OCI-M2 (cell line): ENCODE data around the gene SERPINB1.
A peak's percentile ranks its signal among the peaks of the same experiment; 100 is the strongest.
"Not testable (repeated sequence)": the region's sequence is repeated elsewhere in the genome, so short reads cannot be mapped to it uniquely, and the experiment has no call there.

ENCODE experiments used
- DNase-seq: peaks from one replicate; lab custom pipeline; 2025; ENCODE audit not compliant: unreplicated experiment; lab: John Stamatoyannopoulos, UW

Gene SERPINB1

DNA sequence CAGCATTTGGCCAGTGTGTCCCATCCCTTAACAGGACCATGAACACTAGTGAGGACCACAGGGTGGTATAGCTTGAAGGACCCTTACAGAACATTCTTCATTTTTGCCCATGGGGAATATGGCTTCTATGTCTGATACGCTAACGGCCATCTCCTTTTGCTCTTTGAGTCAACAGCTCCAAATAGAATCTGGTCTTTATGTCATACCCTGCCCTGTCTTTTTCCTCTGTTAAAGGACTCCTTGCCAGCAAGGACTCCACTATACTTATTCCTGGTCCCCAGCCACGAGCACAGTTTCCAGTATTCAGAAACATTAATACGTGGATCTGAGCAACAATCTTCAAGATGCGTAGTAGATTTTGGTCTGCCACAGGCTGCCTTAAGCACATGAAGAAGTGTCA lies 22.5 kb downstream of the SERPINB1 start:
- DNase-seq: no peak

DNA sequence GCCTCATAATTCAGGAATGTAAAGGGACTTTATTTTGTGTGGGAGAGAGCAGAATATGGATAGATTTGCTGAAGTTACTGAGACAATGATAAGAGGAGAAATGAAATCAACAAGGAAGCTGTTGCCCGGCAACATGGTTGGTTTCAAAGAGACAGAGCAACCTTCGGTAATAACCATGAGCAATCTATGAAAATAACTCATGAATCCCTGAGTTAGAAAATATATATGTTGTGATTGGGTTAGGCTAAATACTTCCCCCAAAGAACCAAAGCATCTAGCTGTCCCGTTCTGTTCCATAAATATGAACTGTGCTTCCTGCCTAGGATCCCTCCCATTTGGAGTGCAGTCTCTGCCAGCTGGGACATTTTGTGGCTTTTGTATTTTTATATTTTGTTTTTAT lies 23.1 kb downstream of the SERPINB1 start:
- no peak for DNase-seq

GRCh38 chr6:2817903-2818443 lies 23.7 kb downstream of the SERPINB1 start:
- DNase-seq: no peak

GRCh38 chr6:2816158-2816557 lies 25.5 kb downstream of the SERPINB1 start:
- no peak for DNase-seq

GRCh38 chr6:2812695-2813094 lies 29.0 kb downstream of the SERPINB1 start:
- no peak for DNase-seq

DNA sequence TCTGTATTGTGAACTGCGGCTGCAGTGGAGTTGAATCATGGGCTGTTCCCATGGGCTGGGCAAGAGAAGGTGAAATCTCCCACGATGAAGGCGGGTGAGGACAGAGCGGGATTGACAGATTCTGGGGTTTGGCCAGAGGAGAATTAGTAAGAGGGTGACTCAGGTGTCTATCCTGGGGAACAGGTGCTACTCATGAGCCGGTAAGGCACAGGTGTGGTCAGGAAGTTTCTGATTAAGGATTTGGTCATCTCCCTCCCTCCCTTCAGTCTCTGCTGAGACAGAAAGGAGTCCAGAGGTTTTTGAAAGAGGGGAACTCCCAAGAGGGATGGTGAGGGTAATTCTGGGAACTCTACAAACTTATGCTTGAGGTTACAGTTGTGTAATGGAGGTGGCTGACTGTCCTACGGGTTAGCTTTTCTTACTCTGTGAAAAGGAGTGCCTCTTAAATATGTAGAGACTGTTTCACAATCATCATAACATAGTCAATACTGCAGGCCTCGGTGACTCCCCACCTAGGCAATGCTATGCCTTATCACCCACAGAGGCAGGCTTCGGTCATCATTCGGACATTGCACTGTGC lies 31.5 kb downstream of the SERPINB1 start:
- no peak for DNase-seq

DNA sequence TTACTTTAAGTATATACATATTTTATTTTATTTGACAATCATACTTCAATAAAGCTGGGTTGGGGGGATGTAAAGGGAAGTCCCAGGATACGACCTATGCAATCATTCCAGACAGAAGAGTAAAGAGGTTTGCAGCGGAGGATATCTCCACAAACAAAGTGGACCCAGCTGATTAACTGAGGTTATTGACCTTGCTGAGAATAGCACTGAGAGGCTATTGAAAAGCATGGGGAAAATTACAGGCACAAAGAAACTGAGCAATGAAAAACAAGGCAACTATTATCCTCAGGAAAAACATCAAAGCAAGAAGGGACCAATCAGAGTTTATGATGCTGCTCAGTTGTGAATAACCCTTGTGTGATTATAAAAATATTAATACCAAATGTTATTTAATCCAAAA lies 32.6 kb downstream of the SERPINB1 start:
- DNase-seq: no peak

- DNase-seq: no peak
These were observed 34.1 kb downstream of the SERPINB1 start for GRCh38 chr6:2807342-2808090.

- no peak for DNase-seq
These were observed 35.0 kb downstream of the SERPINB1 start for GRCh38 chr6:2806644-2807043.

DNA sequence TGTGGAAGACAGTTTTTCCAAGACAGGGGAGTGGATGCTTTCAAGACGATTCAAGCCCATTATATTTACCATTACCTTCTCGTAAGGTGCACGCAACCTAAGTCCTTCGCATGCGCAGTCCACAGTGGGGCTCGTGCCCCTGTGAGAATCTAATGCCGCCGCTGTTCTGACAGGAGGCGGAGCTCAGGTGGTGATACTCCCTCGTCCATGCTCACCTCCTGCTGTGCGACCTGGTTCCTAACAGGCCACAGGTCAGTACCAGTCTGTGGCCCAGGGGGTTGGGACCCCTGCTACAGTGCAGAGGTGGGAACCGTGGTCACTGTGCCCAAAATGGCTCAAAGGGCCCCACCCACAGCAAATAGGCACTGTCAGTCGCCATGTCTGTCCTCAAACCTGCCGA lies 36.6 kb downstream of the SERPINB1 start:
- DNase-seq: no peak

DNA sequence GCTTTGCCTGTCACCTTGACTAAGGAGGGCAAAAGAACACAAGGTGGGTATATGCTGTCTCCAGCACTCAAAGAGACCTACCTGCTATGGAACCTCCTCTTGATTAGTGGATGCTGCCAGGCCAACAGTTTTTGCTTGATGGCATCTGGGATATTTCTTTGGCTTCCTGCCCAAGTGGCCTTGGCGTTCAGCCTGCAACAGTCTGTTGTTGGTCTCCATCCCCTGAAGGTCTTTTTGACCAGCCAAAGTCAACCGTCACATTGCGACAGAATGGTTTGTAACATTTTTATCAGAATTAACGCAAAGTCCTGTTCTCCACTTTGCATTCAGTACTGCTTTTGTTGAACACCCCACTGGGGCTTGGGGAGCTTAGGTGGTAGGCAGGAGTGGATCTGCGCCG lies 37.1 kb downstream of the SERPINB1 start:
- no peak for DNase-seq

DNA sequence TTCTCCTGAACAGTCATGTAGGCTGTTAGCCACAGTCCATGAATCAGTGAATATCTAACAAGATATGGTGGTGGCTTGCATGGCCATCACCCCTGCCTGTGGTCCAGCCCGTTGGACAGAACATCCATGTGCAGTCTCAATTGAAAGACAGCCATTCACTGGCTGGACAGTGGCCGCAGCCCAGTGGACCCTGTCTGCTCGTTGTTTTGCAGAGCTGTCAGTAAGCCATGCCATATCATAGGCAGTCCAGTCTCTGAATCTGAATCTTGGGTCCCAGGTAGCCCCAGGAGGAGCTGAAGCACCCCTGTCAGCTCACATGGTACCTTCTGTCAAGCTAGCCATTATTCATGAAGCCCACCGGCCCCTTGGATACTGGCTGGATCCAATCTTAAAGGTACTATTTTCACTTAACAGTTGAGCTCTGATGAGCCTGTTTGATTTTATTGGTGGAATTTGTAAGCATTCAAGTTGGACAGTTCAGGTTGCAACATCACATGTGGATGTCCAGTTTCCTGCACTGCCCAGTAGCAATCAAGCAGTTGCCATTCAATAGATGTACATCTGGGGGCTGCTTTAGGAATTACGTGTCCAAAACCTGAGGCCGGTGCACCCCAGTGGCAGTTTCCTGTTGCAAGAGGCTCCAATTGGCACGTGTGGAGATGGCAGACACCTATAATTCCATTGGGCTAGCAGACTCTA lies 37.8 kb downstream of the SERPINB1 start:
- DNase-seq: no peak

GRCh38 chr6:2802521-2803060 lies 39.1 kb downstream of the SERPINB1 start:
- no peak for DNase-seq

GRCh38 chr6:2801687-2802086 lies 40.0 kb downstream of the SERPINB1 start:
- not testable (repeated sequence) for DNase-seq

DNA sequence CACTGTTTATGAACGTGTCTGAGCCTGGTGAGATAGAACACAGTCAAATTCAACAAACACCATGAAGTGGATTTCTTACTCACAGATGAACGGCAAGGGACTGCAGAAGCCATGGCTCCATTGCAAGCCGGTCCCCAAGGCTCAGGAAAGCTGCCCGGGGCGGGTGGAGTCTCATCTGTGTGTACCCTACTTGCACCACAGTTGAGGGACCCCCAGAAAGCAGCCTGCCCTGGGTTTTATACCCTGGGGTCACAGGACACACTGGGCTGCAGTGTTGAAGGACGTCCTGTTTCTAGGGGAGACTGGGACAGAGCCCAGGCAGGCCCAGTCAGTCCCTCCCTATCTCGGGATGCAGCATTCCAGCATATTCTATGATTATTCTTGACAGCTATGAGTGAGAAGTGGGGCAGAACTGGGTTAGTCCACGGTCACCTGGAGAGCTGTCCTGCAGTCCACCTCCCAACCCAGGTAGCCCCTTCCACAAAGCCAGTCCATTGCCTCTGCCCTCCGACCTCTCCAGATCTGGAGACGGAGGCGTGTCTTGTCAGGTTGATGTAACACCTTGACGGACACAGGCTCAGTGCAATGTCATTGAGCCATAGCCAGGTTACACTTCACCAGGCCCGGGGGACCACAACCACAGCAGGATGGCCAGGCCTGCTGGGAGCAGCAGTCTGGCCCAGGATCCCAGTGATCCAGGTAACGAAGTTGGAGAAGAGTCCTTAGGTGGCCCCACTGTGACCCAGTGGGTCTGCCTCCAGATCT lies 40.9 kb downstream of the SERPINB1 start:
- DNase-seq: no peak

DNA sequence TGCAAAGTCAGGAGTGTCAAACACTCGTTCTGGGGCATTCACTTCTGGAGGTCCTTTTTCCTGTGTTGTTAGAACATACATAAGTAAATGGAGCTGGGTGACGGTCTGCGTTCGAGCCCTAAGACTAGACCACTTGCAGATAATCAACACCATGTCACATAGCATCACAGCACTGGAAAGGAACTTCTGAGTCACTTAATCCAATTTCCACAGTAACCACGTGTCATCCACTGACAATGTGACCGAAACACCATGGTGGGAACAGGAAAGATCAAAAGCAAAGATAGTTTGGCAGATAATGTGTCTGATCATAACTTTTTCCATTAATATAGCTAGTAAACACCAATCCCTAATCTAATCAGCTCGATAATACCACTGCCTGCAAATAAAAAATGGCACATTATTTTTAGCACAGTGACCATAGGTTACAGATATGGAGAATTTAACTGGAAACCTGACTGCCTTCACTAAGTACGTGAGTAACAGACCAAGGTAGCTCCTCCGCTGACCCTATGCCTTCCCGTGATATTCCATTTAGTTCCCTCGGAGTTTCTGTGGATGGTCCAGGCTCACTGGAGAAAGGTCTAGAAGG lies 41.6 kb downstream of the SERPINB1 start:
- DNase-seq: peak; percentile 19

- DNase-seq: no peak
These were observed 43.0 kb downstream of the SERPINB1 start for GRCh38 chr6:2798586-2799134.

DNA sequence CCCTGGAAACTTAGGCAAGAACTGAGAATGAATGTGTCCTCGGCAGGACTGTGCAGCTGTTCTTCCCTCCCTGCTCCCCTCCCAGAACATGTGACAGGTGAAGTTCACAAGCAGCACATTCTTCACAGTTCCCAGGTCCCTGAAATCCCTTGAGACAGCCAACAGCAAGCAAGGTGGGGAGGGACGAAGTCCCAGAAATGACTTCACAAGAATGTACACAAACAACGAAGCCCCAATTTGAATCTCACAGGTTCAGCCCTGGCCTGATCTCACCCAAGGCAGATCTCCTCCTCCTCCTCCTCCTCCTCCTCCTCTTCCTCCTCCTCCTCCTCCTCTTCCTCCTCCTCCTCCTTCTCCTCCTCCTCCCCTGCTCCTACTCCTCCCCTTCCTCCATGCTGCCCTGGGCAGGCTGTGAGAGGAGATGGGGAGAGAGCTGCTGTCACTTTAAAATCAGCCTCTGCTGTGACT lies 44.1 kb downstream of the SERPINB1 start:
- DNase-seq: no peak

GRCh38 chr6:2796861-2797260 lies 44.8 kb downstream of the SERPINB1 start:
- no peak for DNase-seq

DNA sequence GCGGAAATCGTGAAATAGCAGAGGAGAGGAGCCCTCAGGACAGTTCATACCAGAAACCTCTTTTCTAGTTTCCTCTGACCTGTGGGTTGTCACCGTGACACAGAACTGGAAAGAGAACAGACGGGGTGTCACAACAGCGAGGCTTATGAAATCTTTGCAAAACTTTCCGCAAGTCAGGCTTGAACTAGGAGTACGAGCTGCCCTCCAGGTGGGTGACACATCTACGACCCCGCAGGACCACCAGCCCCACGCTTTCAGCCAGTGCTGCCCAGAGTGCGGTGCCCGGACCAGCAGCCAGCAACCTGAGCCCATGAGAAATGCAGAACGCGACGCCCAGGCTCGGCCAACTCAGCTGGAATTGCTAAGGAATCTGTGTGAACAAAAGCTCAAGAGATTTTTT lies 45.7 kb downstream of the SERPINB1 start:
- no peak for DNase-seq
